ENCODE data around the gene ABLIM2. TPM values are rescaled to one million over a fixed set of nuclear protein-coding genes. Genes with fewer than 3 reads are reported as not detected.

Gene ABLIM2
- total RNA-seq, 3 donors from 2014 or later (not counting 1 experiment from before 2014, with no cell fraction given) = 0.71 to 2.8 (median 1.3) TPM

- WGBS (ENCODE audit: insufficient coverage) = 87% methylated on average over 16 of the region's 18 CpGs
- Histone ChIP-seq H3K4me1 (ENCODE audit: control insufficient read depth, insufficient read depth, low read length) (no peaks in the 10 kb centered on the region), H3K4me3 (ENCODE audit: low read length) (no peak overlapping the region), H3K9me3 (ENCODE audit: control insufficient read depth, insufficient read depth, low read length) (no peaks in the 10 kb centered on the region), H3K27ac (ENCODE audit: low read length) (no peak overlapping the region), H3K36me3 (ENCODE audit: control insufficient read depth, insufficient read depth, low read length) (no peaks in the 10 kb centered on the region), H3K27me3 (ENCODE audit: control insufficient read depth, insufficient read depth, low read length) (peaks cover 2% of the 10 kb centered on the region)
- no peak overlapping the region for H3K4me3 Mint-ChIP-seq
- intact Hi-C loops (cut with micrococcal nuclease) = no loop called here
- ATAC-seq = no peak
- no peaks in the 10 kb centered on the region for H3K9me3 Mint-ChIP-seq
- no peak for DNase-seq
- H3K27me3 Mint-ChIP-seq (ENCODE audit: low read depth in 2 of 2) = peaks cover 0 to 7% of the 10 kb centered on the region in 2 donors
- no peaks in the 10 kb centered on the region for H3K36me3 Mint-ChIP-seq
- H3K4me1 Mint-ChIP-seq = no peaks in the 10 kb centered on the region
- H3K27ac Mint-ChIP-seq = no peak overlapping the region
- no peak for TF ChIP-seq CTCF (IDR thresholded peaks at IDR 0.05)
These were observed 26.8 kb downstream of the ABLIM2 start for GRCh38 chr4:8131826-8132225.

GRCh38 chr4:8131210-8131609, 27.4 kb downstream of the ABLIM2 start:
- no peak overlapping the region for H3K27ac ChIP-seq (ENCODE audit: low read length)
- Mint-ChIP-seq H3K36me3 (no peaks in the 10 kb centered on the region), H3K4me1 (no peaks in the 10 kb centered on the region), H3K27me3 (ENCODE audit: low read depth in 2 of 2) (peaks cover 0 to 7% of the 10 kb centered on the region in 2 donors), H3K9me3 (no peaks in the 10 kb centered on the region), H3K4me3 (no peak overlapping the region), H3K27ac (no peak overlapping the region)
- H3K4me1 ChIP-seq (ENCODE audit: control insufficient read depth, insufficient read depth, low read length) = no peaks in the 10 kb centered on the region
- H3K27me3 ChIP-seq (ENCODE audit: control insufficient read depth, insufficient read depth, low read length) = peaks cover 2% of the 10 kb centered on the region
- H3K9me3 ChIP-seq (ENCODE audit: control insufficient read depth, insufficient read depth, low read length) = no peaks in the 10 kb centered on the region
- ATAC-seq (no peak), DNase-seq (no peak)
- TF ChIP-seq CTCF (IDR thresholded peaks at IDR 0.05) = no peak
- H3K4me3 ChIP-seq (ENCODE audit: low read length) = no peak overlapping the region
- H3K36me3 ChIP-seq (ENCODE audit: control insufficient read depth, insufficient read depth, low read length) = no peaks in the 10 kb centered on the region
- WGBS (ENCODE audit: insufficient coverage) = 19% methylated on average over 7 of the region's 8 CpGs
- intact Hi-C loops (cut with micrococcal nuclease) = no loop called here

- H3K27ac Mint-ChIP-seq = no peak overlapping the region
- DNase-seq (no peak), ATAC-seq (no peak)
- Histone ChIP-seq H3K36me3 (ENCODE audit: control insufficient read depth, insufficient read depth, low read length) (no peaks in the 10 kb centered on the region), H3K27me3 (ENCODE audit: control insufficient read depth, insufficient read depth, low read length) (peaks cover 2% of the 10 kb centered on the region), H3K27ac (ENCODE audit: low read length) (no peak overlapping the region), H3K4me3 (ENCODE audit: low read length) (no peak overlapping the region), H3K4me1 (ENCODE audit: control insufficient read depth, insufficient read depth, low read length) (no peaks in the 10 kb centered on the region), H3K9me3 (ENCODE audit: control insufficient read depth, insufficient read depth, low read length) (no peaks in the 10 kb centered on the region)
- H3K9me3 Mint-ChIP-seq = no peaks in the 10 kb centered on the region
- peaks cover 0 to 7% of the 10 kb centered on the region in 2 donors for H3K27me3 Mint-ChIP-seq (ENCODE audit: low read depth in 2 of 2)
- no peaks in the 10 kb centered on the region for H3K36me3 Mint-ChIP-seq
- TF ChIP-seq CTCF (IDR thresholded peaks at IDR 0.05) = no peak
- intact Hi-C loops (cut with micrococcal nuclease) = no loop called here
- 82% methylated on average over 18 of the region's 18 CpGs for WGBS (ENCODE audit: insufficient coverage)
- no peaks in the 10 kb centered on the region for H3K4me1 Mint-ChIP-seq
- no peak overlapping the region for H3K4me3 Mint-ChIP-seq
These were observed 28.1 kb downstream of the ABLIM2 start for GRCh38 chr4:8130346-8131066.

GRCh38 chr4:8129785-8130184, 28.8 kb downstream of the ABLIM2 start:
- H3K9me3 Mint-ChIP-seq = no peaks in the 10 kb centered on the region
- intact Hi-C loops (cut with micrococcal nuclease) = no loop called here
- H3K27ac Mint-ChIP-seq = no peak overlapping the region
- no peak overlapping the region for H3K4me3 Mint-ChIP-seq
- Histone ChIP-seq H3K4me3 (ENCODE audit: low read length) (no peak overlapping the region), H3K9me3 (ENCODE audit: control insufficient read depth, insufficient read depth, low read length) (no peaks in the 10 kb centered on the region), H3K36me3 (ENCODE audit: control insufficient read depth, insufficient read depth, low read length) (no peaks in the 10 kb centered on the region), H3K27me3 (ENCODE audit: control insufficient read depth, insufficient read depth, low read length) (peaks cover 2% of the 10 kb centered on the region), H3K27ac (ENCODE audit: low read length) (no peak overlapping the region), H3K4me1 (ENCODE audit: control insufficient read depth, insufficient read depth, low read length) (no peaks in the 10 kb centered on the region)
- no peak for DNase-seq
- no peaks in the 10 kb centered on the region for H3K4me1 Mint-ChIP-seq
- ATAC-seq = no peak
- no peak for TF ChIP-seq CTCF (IDR thresholded peaks at IDR 0.05)
- H3K27me3 Mint-ChIP-seq (ENCODE audit: low read depth in 2 of 2) = peaks cover 0 to 4% of the 10 kb centered on the region in 2 donors
- 87% methylated on average over 6 of the region's 6 CpGs for WGBS (ENCODE audit: insufficient coverage)
- H3K36me3 Mint-ChIP-seq = no peaks in the 10 kb centered on the region
